Activated effector memory CD4-positive, alpha-beta T cell treated with anti-CD3 and anti-CD28 coated beads, Interleukin-2, amount 50 U/mL, for 16 hours (primary cell): ENCODE data around the gene HOXA7.
A peak's percentile ranks its signal among the peaks of the same experiment; 100 is the strongest.

ENCODE experiments used
- DNase-seq: peaks from one replicate; pipeline ENCODE4 v3.0.0-alpha.2; 2020

The HOXA7 gene

GRCh38 chr7:27158436-27159265 lies 2.2 kb upstream of the HOXA7 start:
- DNase-seq = peak; percentile 61

GRCh38 chr7:27157702-27158431 lies 1.4 kb upstream of the HOXA7 start:
- peak; percentile 41 for DNase-seq

- DNase-seq = peak; percentile 63
These were observed 634 bp upstream of the HOXA7 start for GRCh38 chr7:27156916-27157701.

GRCh38 chr7:27155816-27156507 lies 513 bp downstream of the HOXA7 start:
- DNase-seq = peak; percentile 68

GRCh38 chr7:27154901-27155815 lies 1.3 kb downstream of the HOXA7 start:
- DNase-seq = peak; percentile 77

GRCh38 chr7:27154369-27154768 lies 2.1 kb downstream of the HOXA7 start:
- DNase-seq = peak; percentile 51

- DNase-seq = no peak
These were observed 2.9 kb downstream of the HOXA7 start for GRCh38 chr7:27153526-27153925.

GRCh38 chr7:27152816-27153442 lies 3.5 kb downstream of the HOXA7 start:
- DNase-seq = peak; percentile 43

- DNase-seq = peak; percentile 61
These were observed 4.3 kb downstream of the HOXA7 start, which contains the start of gene HOXA3 for GRCh38 chr7:27151931-27152815. TSS of gene HOXA3 (minus strand) at chr7:27152583. CDS start at chr7:27110640, 41,943 bp downstream.

GRCh38 chr7:27151341-27151930 lies 5.0 kb downstream of the HOXA7 start:
- DNase-seq = peak; percentile 63

GRCh38 chr7:27150568-27151340 lies 5.7 kb downstream of the HOXA7 start:
- peak; percentile 86 for DNase-seq

GRCh38 chr7:27149842-27150567 lies 6.5 kb downstream of the HOXA7 start:
- peak; percentile 61 for DNase-seq

- no peak for DNase-seq
These were observed 7.5 kb downstream of the HOXA7 start for GRCh38 chr7:27148756-27149641.

- no peak for DNase-seq
These were observed 8.3 kb downstream of the HOXA7 start for GRCh38 chr7:27148031-27148755.

GRCh38 chr7:27147199-27148030 lies 9.1 kb downstream of the HOXA7 start, which contains the start of gene HOXA6:
TSS of gene HOXA6 (minus strand) at chr7:27147774. CDS start at chr7:27147749, 25 bp downstream.
- DNase-seq = no peak
